ENCODE data around the gene PEMT.

Gene PEMT

GRCh38 chr17:17568772-17569195 lies 22.7 kb downstream of the PEMT start:
- H3K4me1 Mint-ChIP-seq (ENCODE audit: low read depth), result peaks cover 4% of the 10 kb centered on the region
- no peaks in the 10 kb centered on the region for H3K36me3 Mint-ChIP-seq
- H3K4me3 Mint-ChIP-seq, result no peak overlapping the region
- no peaks in the 10 kb centered on the region for H3K27me3 Mint-ChIP-seq
- no peak overlapping the region for H3K27ac Mint-ChIP-seq
- no peaks in the 10 kb centered on the region for H3K9me3 Mint-ChIP-seq (ENCODE audit: low read depth)

DNA sequence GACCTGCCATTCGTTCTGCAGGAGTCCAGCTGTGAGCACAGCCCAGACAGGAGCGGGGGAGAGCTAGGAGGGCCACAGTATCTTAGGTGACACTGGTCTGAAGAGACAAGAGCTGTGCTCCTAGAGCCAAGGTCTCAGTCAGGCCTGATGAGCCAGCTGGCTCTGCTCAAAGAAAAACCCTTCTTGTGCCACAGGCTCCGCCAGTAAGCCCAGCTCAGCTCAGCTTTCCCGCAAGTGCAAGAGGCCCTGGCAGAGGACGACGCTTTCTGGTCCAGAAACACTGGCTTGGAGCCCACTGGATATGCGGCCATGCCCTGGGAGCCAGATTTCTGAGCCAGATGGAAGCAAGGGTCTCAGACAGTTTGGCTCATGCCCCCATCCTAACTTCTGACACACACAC lies 23.9 kb downstream of the PEMT start:
- Mint-ChIP-seq H3K27ac (no peak overlapping the region), H3K9me3 (ENCODE audit: low read depth) (no peaks in the 10 kb centered on the region), H3K27me3 (no peaks in the 10 kb centered on the region), H3K36me3 (no peaks in the 10 kb centered on the region), H3K4me1 (ENCODE audit: low read depth) (peaks cover 4% of the 10 kb centered on the region), H3K4me3 (no peak overlapping the region)

DNA sequence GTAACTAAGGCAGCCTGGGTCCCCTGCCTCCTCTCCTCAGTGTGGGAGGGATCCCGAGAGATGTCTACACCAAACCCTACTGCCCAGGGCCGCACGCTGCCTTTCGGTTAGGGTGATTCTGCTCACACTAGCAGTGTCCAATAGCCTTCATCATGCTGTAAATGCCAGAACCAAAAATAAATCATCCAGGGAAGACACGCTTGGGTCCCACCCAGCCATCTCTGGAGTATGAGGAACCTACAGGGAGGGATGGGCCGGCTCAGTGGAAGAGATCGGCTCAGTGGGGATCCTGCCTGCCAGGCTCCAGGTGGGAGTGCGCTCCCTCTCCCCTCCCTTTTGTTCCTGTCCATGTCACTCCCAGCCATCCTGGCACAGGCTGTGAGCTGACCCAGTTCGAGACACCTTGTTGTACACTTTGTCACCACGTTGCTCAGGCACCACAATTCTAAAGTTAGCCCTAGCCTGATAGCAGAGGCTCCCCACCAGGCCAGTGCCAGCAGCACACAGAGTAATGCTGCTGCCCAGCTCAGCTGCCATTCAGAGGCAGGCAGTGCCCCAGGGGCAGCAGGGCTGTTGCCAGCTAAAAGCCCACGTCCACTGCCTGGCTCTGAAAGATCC lies 24.5 kb downstream of the PEMT start:
- Mint-ChIP-seq H3K4me1 (ENCODE audit: low read depth) (peaks cover 4% of the 10 kb centered on the region), H3K36me3 (no peaks in the 10 kb centered on the region), H3K27ac (no peak overlapping the region), H3K27me3 (no peaks in the 10 kb centered on the region), H3K9me3 (ENCODE audit: low read depth) (no peaks in the 10 kb centered on the region), H3K4me3 (no peak overlapping the region)

DNA sequence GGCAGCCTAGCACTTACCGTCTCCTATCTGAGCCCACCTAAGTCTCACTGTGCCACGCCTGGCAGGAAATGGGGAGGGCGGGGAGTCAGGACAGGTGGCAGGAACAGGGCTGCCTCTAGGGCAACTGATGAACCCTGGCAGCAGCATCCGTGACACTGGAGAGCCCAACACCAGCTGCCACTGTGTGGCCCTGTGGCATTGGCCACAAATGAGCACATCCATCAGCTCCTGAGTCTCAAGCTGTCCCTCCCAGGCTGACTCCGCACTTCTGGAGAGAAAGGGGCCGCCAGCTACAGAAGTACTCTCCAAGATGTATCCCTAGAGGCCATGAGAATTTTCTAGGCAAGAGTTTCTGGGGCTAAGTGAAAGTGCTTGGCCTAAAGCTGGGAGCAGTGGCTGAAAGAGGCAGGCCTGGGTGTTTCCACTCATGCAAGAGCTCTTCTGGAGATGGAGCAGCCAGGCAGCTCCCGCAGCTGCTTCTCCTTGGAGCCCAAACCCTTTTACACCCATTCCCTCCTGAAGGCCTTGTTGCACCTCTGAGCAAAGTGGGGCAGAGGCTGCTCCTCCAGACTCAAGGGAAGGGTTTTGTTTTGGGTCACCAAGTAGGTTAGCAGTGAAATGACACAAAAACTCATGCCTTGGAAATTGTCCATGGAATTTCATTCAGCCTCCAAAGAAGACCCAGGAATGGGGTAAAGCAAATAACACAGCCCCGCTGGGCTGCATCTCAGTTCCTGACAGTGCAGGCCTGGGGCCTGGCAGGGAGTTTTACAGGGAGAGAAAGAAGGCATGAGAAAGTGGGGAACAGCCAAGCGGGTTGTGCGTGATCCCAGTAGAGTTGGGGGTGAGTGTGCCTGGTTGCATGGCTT lies 25.8 kb downstream of the PEMT start:
- no peaks in the 10 kb centered on the region for H3K27me3 Mint-ChIP-seq
- H3K9me3 Mint-ChIP-seq (ENCODE audit: low read depth), result no peaks in the 10 kb centered on the region
- peaks cover 3% of the 10 kb centered on the region for H3K4me1 Mint-ChIP-seq (ENCODE audit: low read depth)
- H3K36me3 Mint-ChIP-seq, result no peaks in the 10 kb centered on the region
- no peak overlapping the region for H3K27ac Mint-ChIP-seq
- no peak overlapping the region for H3K4me3 Mint-ChIP-seq

GRCh38 chr17:17564896-17565295 lies 26.6 kb downstream of the PEMT start:
- no peak overlapping the region for H3K4me3 Mint-ChIP-seq
- no peak overlapping the region for H3K27ac Mint-ChIP-seq
- no peaks in the 10 kb centered on the region for H3K36me3 Mint-ChIP-seq
- peaks cover 3% of the 10 kb centered on the region for H3K4me1 Mint-ChIP-seq (ENCODE audit: low read depth)
- no peaks in the 10 kb centered on the region for H3K9me3 Mint-ChIP-seq (ENCODE audit: low read depth)
- no peaks in the 10 kb centered on the region for H3K27me3 Mint-ChIP-seq

GRCh38 chr17:17564323-17564722 lies 27.2 kb downstream of the PEMT start:
- Mint-ChIP-seq H3K4me1 (ENCODE audit: low read depth) (peaks cover 3% of the 10 kb centered on the region), H3K27me3 (no peaks in the 10 kb centered on the region), H3K4me3 (no peak overlapping the region), H3K9me3 (ENCODE audit: low read depth) (no peaks in the 10 kb centered on the region), H3K36me3 (no peaks in the 10 kb centered on the region), H3K27ac (no peak overlapping the region)

DNA sequence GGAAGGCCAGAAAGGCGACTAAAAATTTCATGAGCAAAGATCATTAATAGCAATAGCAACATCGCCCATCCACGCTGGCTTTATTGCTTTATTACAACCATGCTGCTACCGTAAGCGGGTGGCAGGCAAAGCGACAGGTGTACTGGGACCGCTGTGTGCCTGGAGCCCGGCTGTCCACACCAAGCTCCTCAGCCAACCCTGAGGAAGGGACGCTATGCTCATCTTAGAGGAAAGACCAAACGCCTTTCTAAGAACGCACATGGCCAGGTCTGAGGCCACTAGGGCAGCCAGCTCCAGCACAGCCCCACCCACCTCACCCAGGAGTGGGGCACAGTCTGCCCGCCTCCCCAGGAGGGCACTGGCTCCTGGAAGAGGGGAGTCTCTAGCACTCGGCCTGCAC lies 28.0 kb downstream of the PEMT start:
- Mint-ChIP-seq H3K9me3 (ENCODE audit: low read depth) (no peaks in the 10 kb centered on the region), H3K4me1 (ENCODE audit: low read depth) (peaks cover 3% of the 10 kb centered on the region), H3K27me3 (no peaks in the 10 kb centered on the region), H3K4me3 (no peak overlapping the region), H3K36me3 (no peaks in the 10 kb centered on the region), H3K27ac (no peak overlapping the region)

DNA sequence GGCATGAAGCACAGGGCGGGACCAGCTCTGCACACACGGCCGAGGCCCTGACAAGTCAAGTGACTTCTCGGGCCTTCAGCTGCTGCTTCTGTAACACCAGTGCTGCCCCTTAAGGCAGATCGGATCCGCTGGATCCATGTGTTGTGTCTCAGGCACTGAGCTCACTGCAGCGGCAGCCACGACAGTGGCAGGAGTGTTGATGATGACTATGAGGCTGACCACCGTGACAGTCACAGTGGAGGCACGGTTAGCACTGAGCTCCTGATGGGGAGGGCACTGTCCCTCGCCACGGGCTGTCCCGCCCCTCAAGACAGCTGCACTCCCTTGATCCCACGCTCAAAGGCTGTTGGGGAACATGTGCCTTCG lies 29.4 kb downstream of the PEMT start:
- Mint-ChIP-seq H3K4me1 (ENCODE audit: low read depth) (no peaks in the 10 kb centered on the region), H3K27ac (no peak overlapping the region), H3K27me3 (no peaks in the 10 kb centered on the region), H3K4me3 (no peak overlapping the region), H3K36me3 (no peaks in the 10 kb centered on the region), H3K9me3 (ENCODE audit: low read depth) (no peaks in the 10 kb centered on the region)

DNA sequence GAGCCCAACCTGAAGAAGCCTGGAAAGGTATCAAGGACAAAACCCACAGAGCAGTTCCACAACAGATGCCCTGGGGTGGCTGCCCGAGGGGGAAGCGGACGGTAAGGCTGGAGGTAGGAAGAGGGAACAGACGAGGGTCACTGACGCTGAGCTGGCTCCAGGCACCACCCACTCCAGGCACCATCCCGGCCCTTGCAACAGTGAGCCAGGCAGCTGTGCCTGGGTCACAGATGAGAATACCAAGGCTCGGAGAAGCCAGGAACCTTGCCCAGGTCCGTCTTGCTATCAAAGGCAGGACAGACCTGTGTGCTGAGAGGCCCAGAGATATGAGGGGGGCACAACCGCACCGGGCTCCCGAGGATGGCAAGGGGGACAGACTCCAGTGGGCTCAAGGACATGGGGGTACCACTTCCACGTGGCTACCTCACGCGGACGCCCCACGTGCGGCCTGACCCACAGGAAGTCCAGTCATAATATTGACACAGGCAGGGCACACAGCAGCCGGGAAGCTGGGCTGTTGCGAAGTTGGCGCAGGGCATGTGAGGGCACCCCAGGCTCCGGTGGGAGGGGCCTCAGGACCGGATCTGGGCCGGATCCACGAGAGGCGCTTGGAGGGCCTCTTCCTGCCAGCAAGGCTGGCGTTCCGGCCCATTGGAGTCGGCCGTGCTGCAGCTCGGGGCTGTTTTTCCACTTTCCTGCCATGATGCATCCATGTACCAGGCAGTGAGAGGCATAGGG lies 29.9 kb downstream of the PEMT start:
- no peak overlapping the region for H3K4me3 Mint-ChIP-seq
- no peak overlapping the region for H3K27ac Mint-ChIP-seq
- no peaks in the 10 kb centered on the region for H3K36me3 Mint-ChIP-seq
- H3K4me1 Mint-ChIP-seq (ENCODE audit: low read depth), result no peaks in the 10 kb centered on the region
- no peaks in the 10 kb centered on the region for H3K27me3 Mint-ChIP-seq
- no peaks in the 10 kb centered on the region for H3K9me3 Mint-ChIP-seq (ENCODE audit: low read depth)

GRCh38 chr17:17560975-17561374 lies 30.5 kb downstream of the PEMT start:
- H3K36me3 Mint-ChIP-seq, result no peaks in the 10 kb centered on the region
- no peaks in the 10 kb centered on the region for H3K27me3 Mint-ChIP-seq
- no peak overlapping the region for H3K27ac Mint-ChIP-seq
- no peaks in the 10 kb centered on the region for H3K9me3 Mint-ChIP-seq (ENCODE audit: low read depth)
- no peak overlapping the region for H3K4me3 Mint-ChIP-seq
- no peaks in the 10 kb centered on the region for H3K4me1 Mint-ChIP-seq (ENCODE audit: low read depth)

GRCh38 chr17:17560167-17560566 lies 31.3 kb downstream of the PEMT start:
- Mint-ChIP-seq H3K4me1 (ENCODE audit: low read depth) (no peaks in the 10 kb centered on the region), H3K36me3 (no peaks in the 10 kb centered on the region), H3K27ac (no peak overlapping the region), H3K4me3 (no peak overlapping the region), H3K27me3 (no peaks in the 10 kb centered on the region), H3K9me3 (ENCODE audit: low read depth) (no peaks in the 10 kb centered on the region)

DNA sequence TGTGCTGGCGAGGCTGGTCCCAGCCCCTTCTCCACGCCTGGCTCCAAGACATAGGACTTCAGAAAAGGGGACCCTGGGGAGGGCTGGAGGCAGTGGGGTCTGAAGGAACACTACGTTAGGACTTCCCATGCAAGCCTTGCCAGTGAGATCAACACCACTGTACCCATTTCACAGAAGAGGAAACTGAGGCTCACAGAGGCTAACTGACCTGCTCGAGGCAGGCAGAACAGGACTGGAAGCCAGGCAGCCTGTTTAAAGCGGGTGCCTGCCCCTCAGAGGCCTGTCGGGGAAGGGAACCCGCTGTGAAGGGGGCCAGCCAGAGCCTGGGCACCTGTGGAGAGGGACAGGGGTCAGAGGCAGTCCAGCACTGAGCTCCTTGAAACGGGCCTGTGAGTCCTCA lies 32.3 kb downstream of the PEMT start:
- Mint-ChIP-seq H3K9me3 (ENCODE audit: low read depth) (no peaks in the 10 kb centered on the region), H3K4me3 (no peak overlapping the region), H3K36me3 (no peaks in the 10 kb centered on the region), H3K4me1 (ENCODE audit: low read depth) (no peaks in the 10 kb centered on the region), H3K27me3 (no peaks in the 10 kb centered on the region), H3K27ac (no peak overlapping the region)

DNA sequence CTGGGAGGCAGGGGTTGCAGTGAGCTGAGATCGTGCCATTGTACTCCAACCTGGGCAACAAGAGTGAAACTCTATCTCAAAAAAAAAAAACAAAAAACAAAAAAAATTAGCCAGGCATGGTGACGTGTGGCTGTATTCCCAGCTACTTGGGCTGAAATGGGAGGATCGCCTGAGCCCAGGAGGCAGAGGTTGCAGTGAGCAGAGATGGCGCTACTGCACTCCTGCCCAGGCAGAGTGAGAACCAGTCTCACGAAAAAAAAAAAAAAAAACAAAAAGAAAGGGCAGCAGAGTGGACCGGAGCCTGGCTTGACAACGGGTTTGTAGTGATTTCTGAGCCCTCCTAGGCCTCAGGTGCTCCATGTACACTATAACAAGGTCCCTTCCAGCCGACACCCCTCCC lies 33.1 kb downstream of the PEMT start:
- Mint-ChIP-seq H3K27ac (no peak overlapping the region), H3K27me3 (no peaks in the 10 kb centered on the region), H3K36me3 (no peaks in the 10 kb centered on the region)

GRCh38 chr17:17557796-17558195 lies 33.7 kb downstream of the PEMT start:
- H3K27ac Mint-ChIP-seq, result no peak overlapping the region
- H3K9me3 Mint-ChIP-seq (ENCODE audit: low read depth), result no peaks in the 10 kb centered on the region
- H3K27me3 Mint-ChIP-seq, result no peaks in the 10 kb centered on the region
- H3K4me1 Mint-ChIP-seq (ENCODE audit: low read depth), result no peaks in the 10 kb centered on the region
- H3K36me3 Mint-ChIP-seq, result no peaks in the 10 kb centered on the region
- no peak overlapping the region for H3K4me3 Mint-ChIP-seq

More for the DNA sequence above, 33.1 kb downstream of the PEMT start:
- Mint-ChIP-seq H3K4me3 (no peak overlapping the region), H3K4me1 (ENCODE audit: low read depth) (no peaks in the 10 kb centered on the region), H3K9me3 (ENCODE audit: low read depth) (no peaks in the 10 kb centered on the region)

- no peaks in the 10 kb centered on the region for H3K36me3 Mint-ChIP-seq
- H3K4me3 Mint-ChIP-seq, result no peak overlapping the region
- no peak overlapping the region for H3K27ac Mint-ChIP-seq
- no peaks in the 10 kb centered on the region for H3K27me3 Mint-ChIP-seq
- H3K9me3 Mint-ChIP-seq (ENCODE audit: low read depth), result no peaks in the 10 kb centered on the region
- no peaks in the 10 kb centered on the region for H3K4me1 Mint-ChIP-seq (ENCODE audit: low read depth)
Measured at GRCh38 chr17:17556671-17557070, 34.8 kb downstream of the PEMT start.

All from activated naive CD8-positive, alpha-beta T cell (primary cell).